HCT116 (cell line): ENCODE results near the gene HIVEP3. TPM values are rescaled to one million over a fixed set of nuclear protein-coding genes. Genes with fewer than 3 reads are reported as not detected.

Source experiments
- ATAC-seq: fragments of 200-7000 bp; cut with Tn5 transposase; 2 replicates; pipeline ENCODE4 v1.9.1; 2020; ENCODE audit warnings: mild to moderate bottlenecking, moderate library complexity
- BruUV-seq: library from RNA; stranded (reverse); fragments of 400-500 nt; replicated peaks from 2 replicates; lab custom pipeline; 2021; lab: Mats Ljungman, UMichigan
- CTCF ChIA-PET: fragments of 300-600 bp; sonication (Branson Sonifier 250); formaldehyde crosslinking; loops from one replicate; lab custom pipeline; 2021; ENCODE audit warnings: antibody characterized with exemption; lab: Charles Lee
- POLR2A ChIA-PET: fragments of 300-600, 350-600 bp; sonication (Branson Sonifier 250); formaldehyde crosslinking; loops from one replicate; lab custom pipeline; 2021; ENCODE audit warnings: antibody characterized with exemption; lab: Charles Lee
- RAD21 ChIA-PET, 2 experiments: fragments of 300-600 bp; sonication (Branson Sonifier 250); formaldehyde crosslinking; loops; one replicate each; lab custom pipeline; 2023; ENCODE audit warnings: low total read pairs in 2 of 2; ENCODE audit not compliant: uncharacterized antibody in 2 of 2, unreplicated experiment in 2 of 2, low non-redundant PET in 1 of 2; lab: Charles Lee
- DNase-seq: peaks from one replicate; pipeline ENCODE4 v3.0.0-alpha.2; 2010; ENCODE audit warnings: low read depth, low spot score
- H2AFZ ChIP-seq: fragments of 200-600 bp; shearing (Covaris generic), sonication (generic); 2 replicates; pipeline ENCODE4 v1.6.1; 2017; ENCODE audit warnings: low read depth, mixed run types, mixed read lengths, antibody characterized with exemption, low read length; ENCODE audit not compliant: poor library complexity, severe bottlenecking
- H3K27ac ChIP-seq: 2 replicates; pipeline ENCODE4 v1.5.1; 2012; ENCODE audit warnings: low read depth, low read length
- H3K27me3 ChIP-seq: fragments of 200-600 bp; sonication (generic); 2 replicates; pipeline ENCODE4 v1.6.1; 2016; ENCODE audit warnings: mixed run types, low read length, mixed read lengths; ENCODE audit not compliant: insufficient read depth
- H3K36me3 ChIP-seq, 2 experiments: fragments of 200-500 bp in 1 of 2; fragments of 200-600 bp in 1 of 2; sonication (Bioruptor generic) in 1 of 2; sonication (generic) in 1 of 2; 2 replicates each; pipeline versions ENCODE4 v1.5.1 to v1.6.1; 2014 to 2016; ENCODE audit warnings: low read length in 2 of 2, inconsistent platforms in 1 of 2, mixed read lengths in 1 of 2, mixed run types in 1 of 2; ENCODE audit not compliant: insufficient read depth in 2 of 2, control insufficient read depth in 1 of 2
- H3K4me1 ChIP-seq, 2 experiments: fragments of 200-600 bp in 1 of 2; sonication (generic) in 1 of 2; 2 replicates each; pipeline versions ENCODE4 v1.5.1 to v1.6.1; 2012 to 2017; ENCODE audit warnings: low read length in 2 of 2, inconsistent platforms in 1 of 2, mild to moderate bottlenecking in 1 of 2, mixed read lengths in 1 of 2, mixed run types in 1 of 2, moderate library complexity in 1 of 2; ENCODE audit not compliant: insufficient read depth in 2 of 2, control insufficient read depth in 1 of 2
- H3K4me2 ChIP-seq: fragments of 200-600 bp; sonication (generic); 2 replicates; pipeline ENCODE4 v1.6.1; 2017; ENCODE audit warnings: mixed run types, low read length, mixed read lengths
- H3K4me3 ChIP-seq, 2 experiments: fragments of 200-600 bp in 1 of 2; sonication (generic) in 1 of 2; replicated peaks in 1 of 2; 2 replicates each; pipeline ENCODE4 v1.5.1; 2011 to 2016; ENCODE audit warnings: low read length in 2 of 2, control low read depth in 1 of 2, low read depth in 1 of 2, mild to moderate bottlenecking in 1 of 2, mixed read lengths in 1 of 2, mixed run types in 1 of 2
- H3K79me2 ChIP-seq: fragments of 200-600 bp; sonication (generic); 2 replicates; pipeline ENCODE4 v1.6.1; 2017; ENCODE audit warnings: mild to moderate bottlenecking, mixed run types, low read length, moderate library complexity, mixed read lengths; ENCODE audit not compliant: insufficient read depth
- H3K9ac ChIP-seq: fragments of 200-600 bp; sonication (generic); 2 replicates; pipeline ENCODE4 v1.6.1; 2016; ENCODE audit warnings: low read length, mixed read lengths
- H3K9me2 ChIP-seq: fragments of 200-600 bp; sonication (generic), shearing (Covaris generic); 2 replicates; pipeline ENCODE4 v1.6.1; 2017; ENCODE audit warnings: mixed run types, mild to moderate bottlenecking, moderate library complexity; ENCODE audit not compliant: insufficient read depth
- H3K9me3 ChIP-seq, 2 experiments: fragments of 200-500 bp in 1 of 2; fragments of 200-600 bp in 1 of 2; sonication (Bioruptor generic) in 1 of 2; sonication (generic) in 1 of 2; 2 replicates each; pipeline ENCODE4 v1.6.1; 2014 to 2017; ENCODE audit warnings: low read length in 2 of 2, mixed read lengths in 2 of 2, inconsistent platforms in 1 of 2, low read depth in 1 of 2, mild to moderate bottlenecking in 1 of 2, mixed run types in 1 of 2, moderate library complexity in 1 of 2; ENCODE audit not compliant: control insufficient read depth in 1 of 2, insufficient read depth in 1 of 2
- H4K20me1 ChIP-seq: fragments of 200-600 bp; sonication (generic), shearing (Covaris generic); 2 replicates; pipeline ENCODE4 v1.6.1; 2017; ENCODE audit warnings: mixed run types, mild to moderate bottlenecking, moderate library complexity; ENCODE audit not compliant: insufficient read depth
- ATF3 ChIP-seq: IDR thresholded peaks from 2 replicates; pipeline ENCODE4 v1.6.1; 2012
- CBX3 ChIP-seq: IDR thresholded peaks from 2 replicates; pipeline ENCODE4 v1.6.1; 2012; ENCODE audit warnings: low read depth
- CEBPB ChIP-seq: IDR thresholded peaks from 2 replicates; pipeline ENCODE4 v1.6.1; 2012; ENCODE audit warnings: low read depth
- EZH2phosphoT487 ChIP-seq: fragments of 200-600 bp; IDR thresholded peaks from 2 replicates; pipeline ENCODE4 v1.6.1; 2018; ENCODE audit warnings: antibody characterized with exemption, borderline replicate concordance
- POLR2A ChIP-seq: IDR thresholded peaks from 2 replicates; pipeline ENCODE4 v1.7.0; 2011; ENCODE audit warnings: borderline replicate concordance; ENCODE audit not compliant: insufficient read depth, insufficient read length; ENCODE audit errors: extremely low read depth
- POLR2AphosphoS5 ChIP-seq: IDR thresholded peaks from 2 replicates; pipeline ENCODE4 v1.6.1; 2011; ENCODE audit warnings: mild to moderate bottlenecking, low read depth, low read length, moderate library complexity
- SIN3A ChIP-seq: IDR thresholded peaks from 2 replicates; pipeline ENCODE4 v1.6.1; 2012; ENCODE audit warnings: low read depth
- SRF ChIP-seq: IDR thresholded peaks from 2 replicates; pipeline ENCODE4 v1.6.1; 2012; ENCODE audit warnings: low read depth
- TCF7L2 ChIP-seq: IDR thresholded peaks from 2 replicates; pipeline ENCODE4 v1.7.0; 2011; ENCODE audit warnings: borderline replicate concordance, inconsistent platforms; ENCODE audit not compliant: insufficient read depth, insufficient read length; ENCODE audit errors: extremely low read depth
- ZFX ChIP-seq: fragments of 450-650 bp; IDR thresholded peaks from 2 replicates; pipeline ENCODE4 v1.6.1; 2017
- ZNF274 ChIP-seq: fragments of 200-500 bp; sonication (Bioruptor generic); IDR thresholded peaks from 2 replicates; pipeline ENCODE4 v1.6.1; 2014; ENCODE audit warnings: mild to moderate bottlenecking, low read depth, low read length, inconsistent platforms
- intact Hi-C: fragments of 100-400 bp; cut with micrococcal nuclease; formaldehyde crosslinking; loops from 2 replicates; pipeline ENCODE4 v1.10.0; 2022
- total RNA-seq: library from RNA; stranded (reverse); gene quantifications from one replicate; pipeline ENCODE4 v1.2.1, GENCODE V29; 2021; ENCODE audit not compliant: unreplicated experiment
- TF ChIP-seq, protein P1 (sequence below): IDR thresholded peaks from 2 replicates; pipeline ENCODE4 v1.6.1; 2012; ENCODE audit warnings: low read depth

The HIVEP3 gene
- total RNA-seq, 1 experiment from 2014 or later: 7.1 TPM

DNA sequence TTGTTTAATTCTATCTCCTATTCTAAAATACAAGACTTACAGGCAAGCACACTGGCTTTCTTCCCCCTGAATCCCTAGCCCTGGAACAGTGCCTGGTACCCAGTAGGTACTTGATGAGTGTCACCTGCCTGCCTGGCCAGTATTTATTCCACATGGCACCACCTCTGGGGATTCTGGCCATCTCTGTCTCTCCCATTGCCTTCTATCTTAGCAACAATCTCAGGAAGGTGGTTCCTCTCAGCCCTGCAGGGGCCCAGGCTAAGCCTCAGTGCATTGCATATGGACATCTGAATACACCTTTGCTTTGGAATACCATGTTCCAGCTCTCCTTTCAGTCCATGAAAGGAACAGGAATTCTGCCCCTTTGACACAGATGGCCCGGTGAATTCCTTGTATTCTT lies 81.0 kb downstream of the HIVEP3 start:
- BruUV-seq: no TSS peak
- H3K4me3 ChIP-seq: no peak overlapping the region
- no peaks in the 10 kb centered on the region for H3K9me2 ChIP-seq
- ATAC-seq: no peak
- RAD21 ChIA-PET: no interaction called here
- H2AFZ ChIP-seq: no peak overlapping the region
- H3K36me3 ChIP-seq: no peaks in the 10 kb centered on the region
- H3K9ac ChIP-seq: no peak overlapping the region
- CTCF ChIA-PET: no interaction called here
- no peaks in the 10 kb centered on the region for H4K20me1 ChIP-seq
- H3K4me2 ChIP-seq: no peak overlapping the region
- no peak overlapping the region for H3K27ac ChIP-seq
- intact Hi-C loops: no loop called here
- H3K4me1 ChIP-seq: peaks cover 33 to 34% of the 10 kb centered on the region in 2 experiments
- no peak for TF ChIP-seq POLR2A
- no peak for TF ChIP-seq TCF7L2
- TF ChIP-seq ZFX: no peak
- TF ChIP-seq SRF: no peak
- no peak for TF ChIP-seq CEBPB
- TF ChIP-seq, protein P1, sequence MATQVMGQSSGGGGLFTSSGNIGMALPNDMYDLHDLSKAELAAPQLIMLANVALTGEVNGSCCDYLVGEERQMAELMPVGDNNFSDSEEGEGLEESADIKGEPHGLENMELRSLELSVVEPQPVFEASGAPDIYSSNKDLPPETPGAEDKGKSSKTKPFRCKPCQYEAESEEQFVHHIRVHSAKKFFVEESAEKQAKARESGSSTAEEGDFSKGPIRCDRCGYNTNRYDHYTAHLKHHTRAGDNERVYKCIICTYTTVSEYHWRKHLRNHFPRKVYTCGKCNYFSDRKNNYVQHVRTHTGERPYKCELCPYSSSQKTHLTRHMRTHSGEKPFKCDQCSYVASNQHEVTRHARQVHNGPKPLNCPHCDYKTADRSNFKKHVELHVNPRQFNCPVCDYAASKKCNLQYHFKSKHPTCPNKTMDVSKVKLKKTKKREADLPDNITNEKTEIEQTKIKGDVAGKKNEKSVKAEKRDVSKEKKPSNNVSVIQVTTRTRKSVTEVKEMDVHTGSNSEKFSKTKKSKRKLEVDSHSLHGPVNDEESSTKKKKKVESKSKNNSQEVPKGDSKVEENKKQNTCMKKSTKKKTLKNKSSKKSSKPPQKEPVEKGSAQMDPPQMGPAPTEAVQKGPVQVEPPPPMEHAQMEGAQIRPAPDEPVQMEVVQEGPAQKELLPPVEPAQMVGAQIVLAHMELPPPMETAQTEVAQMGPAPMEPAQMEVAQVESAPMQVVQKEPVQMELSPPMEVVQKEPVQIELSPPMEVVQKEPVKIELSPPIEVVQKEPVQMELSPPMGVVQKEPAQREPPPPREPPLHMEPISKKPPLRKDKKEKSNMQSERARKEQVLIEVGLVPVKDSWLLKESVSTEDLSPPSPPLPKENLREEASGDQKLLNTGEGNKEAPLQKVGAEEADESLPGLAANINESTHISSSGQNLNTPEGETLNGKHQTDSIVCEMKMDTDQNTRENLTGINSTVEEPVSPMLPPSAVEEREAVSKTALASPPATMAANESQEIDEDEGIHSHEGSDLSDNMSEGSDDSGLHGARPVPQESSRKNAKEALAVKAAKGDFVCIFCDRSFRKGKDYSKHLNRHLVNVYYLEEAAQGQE: no peak
- TF ChIP-seq SIN3A: no peak
- no peak for TF ChIP-seq CBX3
- no peak for TF ChIP-seq EZH2phosphoT487
- no peak for TF ChIP-seq POLR2AphosphoS5
- TF ChIP-seq ATF3: no peak
- TF ChIP-seq ZNF274: no peak
- no peaks in the 10 kb centered on the region for H3K27me3 ChIP-seq
- DNase-seq: no peak
- H3K79me2 ChIP-seq: no peaks in the 10 kb centered on the region
- POLR2A ChIA-PET: no interaction called here
- H3K9me3 ChIP-seq: no peaks in the 10 kb centered on the region
